ENCODE measurements around the gene PIK3R3.
A peak's percentile ranks its signal among the peaks of the same experiment; 100 is the strongest.

Gene PIK3R3

GRCh38 chr1:46176211-46176865 lies 43.9 kb upstream of the PIK3R3 start, which contains the start of gene P3R3URF:
Gene P3R3URF (minus strand): TSS chr1:46176488. CDS start chr1:46176471, 17 bp downstream.
- Histone ChIP-seq H3K4me1 (ENCODE audit: low read depth, poor library complexity, severe bottlenecking) (peaks cover 28% of the 10 kb centered on the region), H4K20me1 (ENCODE audit: insufficient read depth) (no peaks in the 10 kb centered on the region), H3K9ac (no peak within 1 kb of the TSS), H3K36me3 (ENCODE audit: insufficient read depth) (no peaks in the 10 kb centered on the region), H3K27me3 (ENCODE audit: insufficient read depth, low read depth) (no peaks in the 10 kb centered on the region), H2AFZ (ENCODE audit: low read depth) (no peak within 1 kb of the TSS), H3K4me3 (IDR thresholded peaks at IDR 0.05; ENCODE audit: insufficient read depth, low read depth, low read length) (no peak within 1 kb of the TSS), H3K27ac (no peak within 1 kb of the TSS), H3K79me2 (ENCODE audit: insufficient read depth, low read depth) (no peaks in the 10 kb centered on the region), H3K4me2 (no peak within 1 kb of the TSS)
- no peak for TF ChIP-seq CTCF (conservative IDR thresholded peaks at IDR 0.05; ENCODE audit: low read depth, low read length)

- Histone ChIP-seq H3K4me1 (ENCODE audit: low read depth, poor library complexity, severe bottlenecking) (peaks cover 23% of the 10 kb centered on the region), H3K79me2 (ENCODE audit: insufficient read depth, low read depth) (no peaks in the 10 kb centered on the region), H2AFZ (ENCODE audit: low read depth) (no peak overlapping the region), H3K27me3 (ENCODE audit: insufficient read depth, low read depth) (no peaks in the 10 kb centered on the region), H4K20me1 (ENCODE audit: insufficient read depth) (no peaks in the 10 kb centered on the region), H3K4me3 (IDR thresholded peaks at IDR 0.05; ENCODE audit: insufficient read depth, low read depth, low read length) (no peak overlapping the region), H3K36me3 (ENCODE audit: insufficient read depth) (no peaks in the 10 kb centered on the region), H3K9ac (no peak overlapping the region), H3K27ac (no peak overlapping the region), H3K4me2 (no peak overlapping the region)
- TF ChIP-seq CTCF (conservative IDR thresholded peaks at IDR 0.05; ENCODE audit: low read depth, low read length): no peak
Observed at GRCh38 chr1:46175243-46175642, 42.8 kb upstream of the PIK3R3 start.

GRCh38 chr1:46174448-46175231 lies 42.2 kb upstream of the PIK3R3 start, which contains the start of gene TSPAN1:
Gene TSPAN1 (plus strand): TSS chr1:46175087. CDS start chr1:46181108, 6,021 bp downstream.
- peaks cover 17% of the 10 kb centered on the region for H3K4me1 ChIP-seq (ENCODE audit: low read depth, poor library complexity, severe bottlenecking)
- no peak within 1 kb of the TSS for H2AFZ ChIP-seq (ENCODE audit: low read depth)
- no peaks in the 10 kb centered on the region for H3K36me3 ChIP-seq (ENCODE audit: insufficient read depth)
- H4K20me1 ChIP-seq (ENCODE audit: insufficient read depth): no peaks in the 10 kb centered on the region
- no peak within 1 kb of the TSS for H3K4me3 ChIP-seq (IDR thresholded peaks at IDR 0.05; ENCODE audit: insufficient read depth, low read depth, low read length)
- no peak for TF ChIP-seq CTCF (conservative IDR thresholded peaks at IDR 0.05; ENCODE audit: low read depth, low read length)
- no peak within 1 kb of the TSS for H3K4me2 ChIP-seq
- no peaks in the 10 kb centered on the region for H3K79me2 ChIP-seq (ENCODE audit: insufficient read depth, low read depth)
- H3K27ac ChIP-seq: no peak within 1 kb of the TSS
- H3K27me3 ChIP-seq (ENCODE audit: insufficient read depth, low read depth): no peaks in the 10 kb centered on the region
- no peak within 1 kb of the TSS for H3K9ac ChIP-seq

- Histone ChIP-seq H3K79me2 (ENCODE audit: insufficient read depth, low read depth) (no peaks in the 10 kb centered on the region), H3K36me3 (ENCODE audit: insufficient read depth) (no peaks in the 10 kb centered on the region), H3K4me3 (IDR thresholded peaks at IDR 0.05; ENCODE audit: insufficient read depth, low read depth, low read length) (no peak overlapping the region), H3K9ac (no peak overlapping the region), H3K27ac (no peak overlapping the region), H3K4me1 (ENCODE audit: low read depth, poor library complexity, severe bottlenecking) (peaks cover 13% of the 10 kb centered on the region), H2AFZ (ENCODE audit: low read depth) (peak overlapping the region; percentile 44; the same call in 1 of the 2 replicates), H4K20me1 (ENCODE audit: insufficient read depth) (no peaks in the 10 kb centered on the region), H3K27me3 (ENCODE audit: insufficient read depth, low read depth) (no peaks in the 10 kb centered on the region), H3K4me2 (no peak overlapping the region; the same call in 1 of the 2 replicates)
- no peak for TF ChIP-seq CTCF (conservative IDR thresholded peaks at IDR 0.05; ENCODE audit: low read depth, low read length)
Observed at GRCh38 chr1:46173361-46173856, 41.0 kb upstream of the PIK3R3 start.

Data from KMS-11 (cell line).